Gastrocnemius medialis (tissue), 4 donors: ENCODE data around the gene SLC13A5.

Source experiments
- CTCF ChIP-seq, 5 experiments: fragments of 450-650 bp in 3 of 5; fragments of 200-600 bp in 2 of 5; sonication (generic) in 2 of 5; IDR thresholded peaks in 4 of 5; conservative IDR thresholded peaks in 1 of 5; 1 replicate in 4 of 5; 2 replicates in 1 of 5; pipeline ENCODE4 v1.5.1; 2016 to 2019; ENCODE audit warnings: antibody characterized with exemption in 5 of 5, mild to moderate bottlenecking in 3 of 5, moderate library complexity in 3 of 5
- POLR2A ChIP-seq, 2 donors: fragments of 450-650 bp; IDR thresholded peaks; one replicate each; pipeline ENCODE4 v1.6.1; 2017; ENCODE audit warnings: antibody characterized with exemption in 2 of 2, mild to moderate bottlenecking in 2 of 2, moderate library complexity in 2 of 2

- TF ChIP-seq CTCF (IDR thresholded peaks at IDR 0.05 in 4 of 5, conservative IDR thresholded peaks at IDR 0.05 in 1 of 5), result no peak
- TF ChIP-seq POLR2A (IDR thresholded peaks at IDR 0.05), result no peak
Measured at GRCh38 chr17:6711681-6712057, 1.5 kb downstream of the SLC13A5 start.
